Gastroesophageal sphincter (tissue), 3 donors: ENCODE data around the gene LRIG3.

Experiments
- CTCF ChIP-seq, 4 experiments: fragments of 200-600 bp in 2 of 4; fragments of 450-650 bp in 2 of 4; sonication (generic) in 1 of 4; IDR thresholded peaks; one replicate each; pipeline ENCODE4 v1.5.1; 2017 to 2019; ENCODE audit warnings: antibody characterized with exemption in 4 of 4, mild to moderate bottlenecking in 2 of 4, moderate library complexity in 2 of 4
- EP300 ChIP-seq: sonication (generic); formaldehyde crosslinking; IDR thresholded peaks from one replicate; pipeline ENCODE4 v1.6.1; 2017; ENCODE audit warnings: antibody characterized with exemption, mild to moderate bottlenecking
- POLR2A ChIP-seq, 2 donors: fragments of 450-650 bp; IDR thresholded peaks; one replicate each; pipeline ENCODE4 v1.6.1; 2017; ENCODE audit warnings: antibody characterized with exemption in 2 of 2, mild to moderate bottlenecking in 2 of 2, moderate library complexity in 1 of 2

DNA sequence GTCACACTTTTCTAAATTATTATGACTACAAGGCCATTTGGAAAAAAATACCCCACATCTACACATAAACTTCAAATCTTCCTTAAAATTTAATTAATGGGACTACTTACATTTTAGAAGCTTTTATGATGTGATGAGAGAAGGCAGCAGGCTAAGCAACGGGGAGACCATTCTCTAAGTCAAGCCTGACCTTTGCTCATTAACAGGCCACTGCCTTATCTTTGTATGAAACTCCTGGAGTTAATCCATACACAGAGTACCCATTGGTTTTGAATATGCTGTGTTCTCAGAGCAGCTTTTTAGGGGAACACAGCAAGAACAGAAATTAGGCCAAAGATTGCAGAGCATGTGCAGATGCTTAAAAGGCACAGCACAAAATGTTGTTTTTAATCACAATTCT, 35.5 kb upstream of the LRIG3 start:
- TF ChIP-seq POLR2A (IDR thresholded peaks at IDR 0.05) (no peak), CTCF (IDR thresholded peaks at IDR 0.05) (no peak), EP300 (no peak)
